Gastrocnemius medialis (tissue), 4 donors: Measurements from ENCODE around the gene ALDOA.

ENCODE experiments used
- CTCF ChIP-seq, 5 experiments: fragments of 450-650 bp in 3 of 5; fragments of 200-600 bp in 2 of 5; sonication (generic) in 2 of 5; IDR thresholded peaks in 4 of 5; conservative IDR thresholded peaks in 1 of 5; 1 replicate in 4 of 5; 2 replicates in 1 of 5; pipeline ENCODE4 v1.5.1; 2016 to 2019; ENCODE audit warnings: antibody characterized with exemption in 5 of 5, mild to moderate bottlenecking in 3 of 5, moderate library complexity in 3 of 5
- POLR2A ChIP-seq, 2 donors: fragments of 450-650 bp; IDR thresholded peaks; one replicate each; pipeline ENCODE4 v1.6.1; 2017; ENCODE audit warnings: antibody characterized with exemption in 2 of 2, mild to moderate bottlenecking in 2 of 2, moderate library complexity in 2 of 2

GRCh38 chr16:30046588-30046987 is 19.0 kb upstream of the ALDOA start:
- TF ChIP-seq CTCF (IDR thresholded peaks at IDR 0.05 in 4 of 5, conservative IDR thresholded peaks at IDR 0.05 in 1 of 5): no peak
- TF ChIP-seq POLR2A (IDR thresholded peaks at IDR 0.05): no peak
